H9 (cell line): ENCODE results near the gene COMTD1. TPM values are rescaled to one million over a fixed set of nuclear protein-coding genes. Genes with fewer than 3 reads are reported as not detected.

Source experiments
- DNase-seq: peaks from one replicate; pipeline ENCODE4 v3.0.0-alpha.2; 2017
- H2AFZ ChIP-seq: one replicate; pipeline ENCODE4 v1.6.1; 2013; ENCODE audit warnings: mild to moderate bottlenecking, low read length, control low read depth, moderate library complexity
- H2AK5ac ChIP-seq: 2 replicates; pipeline ENCODE4 v1.6.1; 2013; ENCODE audit warnings: low read length, control low read depth, mixed read lengths; ENCODE audit not compliant: insufficient read length
- H2BK120ac ChIP-seq: one replicate; pipeline ENCODE4 v1.6.1; 2013; ENCODE audit warnings: low read depth, mild to moderate bottlenecking, low read length, control low read depth, inconsistent platforms; ENCODE audit not compliant: poor library complexity, severe bottlenecking
- H2BK12ac ChIP-seq: 2 replicates; pipeline ENCODE4 v1.6.1; 2013; ENCODE audit warnings: low read length, control low read depth, mixed read lengths, low read depth; ENCODE audit not compliant: insufficient read length
- H2BK15ac ChIP-seq: 2 replicates; pipeline ENCODE4 v1.6.1; 2013; ENCODE audit warnings: low read depth, low read length, control low read depth
- H2BK20ac ChIP-seq: one replicate; pipeline ENCODE4 v1.6.1; 2013; ENCODE audit warnings: low read depth, mild to moderate bottlenecking, low read length, control low read depth, inconsistent platforms; ENCODE audit not compliant: poor library complexity, severe bottlenecking
- H2BK5ac ChIP-seq: 2 replicates; pipeline ENCODE4 v1.6.1; 2013; ENCODE audit warnings: low read length, control low read depth, mixed read lengths; ENCODE audit not compliant: insufficient read length
- H3K14ac ChIP-seq: 2 replicates; pipeline ENCODE4 v1.6.1; 2013; ENCODE audit warnings: low read length, control low read depth; ENCODE audit not compliant: insufficient read depth
- H3K18ac ChIP-seq: 2 replicates; pipeline ENCODE4 v1.6.1; 2013; ENCODE audit warnings: low read depth, mild to moderate bottlenecking, mixed read lengths, low read length, control low read depth; ENCODE audit not compliant: insufficient read length
- H3K23ac ChIP-seq: 2 replicates; pipeline ENCODE4 v1.6.1; 2013; ENCODE audit warnings: low read length, control low read depth, mixed read lengths, low read depth; ENCODE audit not compliant: insufficient read length
- H3K23me2 ChIP-seq: 2 replicates; pipeline ENCODE4 v1.6.1; 2013; ENCODE audit warnings: low read depth, mild to moderate bottlenecking, mixed read lengths, low read length, control low read depth; ENCODE audit not compliant: insufficient read length, poor library complexity, severe bottlenecking
- H3K27ac ChIP-seq: 2 replicates; pipeline ENCODE4 v1.5.1; 2013; ENCODE audit warnings: low read length, control low read depth, mixed read lengths, low read depth; ENCODE audit not compliant: insufficient read length
- H3K27me3 ChIP-seq: 2 replicates; pipeline ENCODE4 v1.6.1; 2013; ENCODE audit warnings: low read length, control low read depth, inconsistent platforms; ENCODE audit not compliant: insufficient read depth
- H3K4ac ChIP-seq: 2 replicates; pipeline ENCODE4 v1.6.1; 2013; ENCODE audit warnings: low read depth, mild to moderate bottlenecking, control low read depth, inconsistent platforms, low read length, moderate library complexity
- H3K4me1 ChIP-seq: 2 replicates; pipeline ENCODE4 v1.6.1; 2013; ENCODE audit warnings: low read length, control low read depth, inconsistent platforms; ENCODE audit not compliant: insufficient read depth
- H3K4me2 ChIP-seq: 2 replicates; pipeline ENCODE4 v1.6.1; 2013; ENCODE audit warnings: low read length, control low read depth, mixed read lengths; ENCODE audit not compliant: insufficient read length, insufficient read depth
- H3K56ac ChIP-seq: 2 replicates; pipeline ENCODE4 v1.6.1; 2013; ENCODE audit warnings: low read depth, mild to moderate bottlenecking, mixed read lengths, low read length, control low read depth; ENCODE audit not compliant: insufficient read length
- H3K79me1 ChIP-seq: 2 replicates; pipeline ENCODE4 v1.6.1; 2013; ENCODE audit warnings: low read depth, mild to moderate bottlenecking, moderate library complexity, low read length, control low read depth, inconsistent platforms; ENCODE audit not compliant: insufficient read depth, poor library complexity, severe bottlenecking
- H3K79me2 ChIP-seq: 2 replicates; pipeline ENCODE4 v1.6.1; 2013; ENCODE audit warnings: low read length, control low read depth, inconsistent platforms; ENCODE audit not compliant: insufficient read depth
- H3K9ac ChIP-seq: 2 replicates; pipeline ENCODE4 v1.6.1; 2013; ENCODE audit warnings: low read length, control low read depth, mixed read lengths; ENCODE audit not compliant: insufficient read length; ENCODE audit errors: extremely low read depth
- H3K9me3 ChIP-seq: one replicate; pipeline ENCODE4 v1.6.1; 2013; ENCODE audit warnings: low read depth, low read length, inconsistent platforms; ENCODE audit not compliant: control insufficient read depth
- H3T11ph ChIP-seq: one replicate; pipeline ENCODE4 v1.6.1; 2013; ENCODE audit warnings: mild to moderate bottlenecking, low read length, control low read depth, inconsistent platforms
- H4K20me1 ChIP-seq: one replicate; pipeline ENCODE4 v1.6.1; 2013; ENCODE audit not compliant: control insufficient read depth, insufficient read length, insufficient read depth
- H4K5ac ChIP-seq: 2 replicates; pipeline ENCODE4 v1.6.1; 2013; ENCODE audit warnings: low read depth, mild to moderate bottlenecking, mixed read lengths, low read length, control low read depth; ENCODE audit not compliant: insufficient read length
- H4K8ac ChIP-seq: replicated peaks from 2 replicates; pipeline ENCODE4 v1.6.1; 2013; ENCODE audit warnings: low read length, control low read depth, mixed read lengths, low read depth; ENCODE audit not compliant: insufficient read length
- H4K91ac ChIP-seq: 2 replicates; pipeline ENCODE4 v1.6.1; 2013; ENCODE audit warnings: low read depth, mild to moderate bottlenecking, moderate library complexity, mixed read lengths, low read length, control low read depth; ENCODE audit not compliant: insufficient read length
- H3K27ac Mint-ChIP-seq, 3 experiments: 2 replicates in 2 of 3; 3 replicates in 1 of 3; pipeline ENCODE4 v1.8.0; 2020 to 2021; ENCODE audit warnings: mixed read lengths in 3 of 3, mild to moderate bottlenecking in 1 of 3, moderate library complexity in 1 of 3
- H3K27me3 Mint-ChIP-seq: 2 replicates; pipeline ENCODE4 v1.8.0; 2021; ENCODE audit warnings: low read depth, mild to moderate bottlenecking, moderate library complexity, mixed read lengths
- H3K36me3 Mint-ChIP-seq, 3 experiments: 2 replicates in 2 of 3; 3 replicates in 1 of 3; pipeline ENCODE4 v1.8.0; 2020 to 2021; ENCODE audit warnings: low read depth in 3 of 3, mixed read lengths in 3 of 3; ENCODE audit not compliant: insufficient read depth in 1 of 3
- H3K4me1 Mint-ChIP-seq, 2 experiments: 2 replicates each; pipeline ENCODE4 v1.8.0; 2020; ENCODE audit warnings: mixed read lengths in 2 of 2
- H3K4me3 Mint-ChIP-seq, 2 experiments: 2 replicates in 1 of 2; 3 replicates in 1 of 2; pipeline ENCODE4 v1.8.0; 2020 to 2021; ENCODE audit warnings: mild to moderate bottlenecking in 2 of 2, mixed read lengths in 2 of 2, moderate library complexity in 1 of 2
- H3K9me3 Mint-ChIP-seq, 2 experiments: 2 replicates in 1 of 2; 3 replicates in 1 of 2; pipeline ENCODE4 v1.8.0; 2020; ENCODE audit warnings: mild to moderate bottlenecking in 2 of 2, mixed read lengths in 2 of 2, moderate library complexity in 1 of 2
- WGBS: extraction: QIAGEN DNeasy Blood & Tissue Kit; methylation state at CpG from one replicate; pipeline ENCODE4 v1.1.7; 2013; ENCODE audit warnings: missing lambda C conversion rate, low lambda C conversion rate, mixed read lengths; ENCODE audit not compliant: insufficient read length; ENCODE audit errors: extremely low coverage; 5-methylcytosine and 5-hydroxymethylcytosine counted together
- total RNA-seq: library from RNA; stranded (reverse); gene quantifications from 2 replicates; pipeline ENCODE4 v1.2.1, GENCODE V29; 2021
- TF ChIP-seq, protein P1 (sequence below): fragments of 200-600 bp; sonication (generic); conservative IDR thresholded peaks from 3 replicates; pipeline ENCODE4 v1.8.0; 2021; ENCODE audit warnings: antibody characterized with exemption, mild to moderate bottlenecking

COMTD1 gene
- total RNA-seq, 1 experiment from 2014 or later, result 28.3 TPM

DNA sequence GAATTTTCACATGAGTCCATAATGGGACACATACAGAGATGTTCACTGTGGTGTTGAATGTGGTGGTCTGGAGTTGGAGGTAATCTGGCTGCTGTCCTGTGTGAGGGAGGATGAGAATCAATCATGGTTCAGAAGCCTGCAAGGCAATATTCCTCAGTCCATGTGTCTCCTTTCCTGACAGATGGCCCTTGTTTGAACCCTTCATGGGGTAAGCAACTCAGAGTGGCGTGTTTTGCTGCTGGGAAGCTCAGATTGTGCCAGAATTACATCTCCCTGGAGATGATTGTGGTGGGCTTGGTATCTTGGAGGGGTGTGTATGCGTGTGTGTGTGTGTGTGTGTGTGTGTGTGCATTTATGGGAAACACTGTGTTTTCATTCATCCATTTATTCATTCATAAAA is 44.5 kb upstream of the COMTD1 start:
- H3K4me1 Mint-ChIP-seq, result peaks cover 19 to 32% of the 10 kb centered on the region in 2 experiments
- DNase-seq, result no peak
- WGBS, result no CpG with 5 or more reads among the region's 2 CpGs

More for the DNA sequence above, 44.5 kb upstream of the COMTD1 start:
- Histone ChIP-seq H3K79me1 (no peaks in the 10 kb centered on the region), H2BK5ac (no peak overlapping the region), H3K4me1 (peaks cover 3% of the 10 kb centered on the region; the same call in 1 of the 2 replicates), H3K18ac (no peak overlapping the region), H4K5ac (no peak overlapping the region), H3T11ph (no peak overlapping the region), H3K9ac (no peak overlapping the region), H3K56ac (no peak overlapping the region), H3K79me2 (no peaks in the 10 kb centered on the region), H3K23me2 (no peaks in the 10 kb centered on the region), H4K20me1 (no peaks in the 10 kb centered on the region), H3K27me3 (no peaks in the 10 kb centered on the region; the same call in 1 of the 2 replicates), H3K14ac (no peak overlapping the region), H2AK5ac (no peak overlapping the region), H4K8ac (no peak overlapping the region), H3K23ac (no peak overlapping the region), H3K4me2 (no peak overlapping the region), H3K4ac (no peak overlapping the region), H2BK12ac (no peak overlapping the region), H2AFZ (no peak overlapping the region), H3K27ac (no peak overlapping the region), H4K91ac (no peak overlapping the region), H2BK15ac (no peak overlapping the region), H2BK120ac (no peak overlapping the region), H3K9me3 (no peaks in the 10 kb centered on the region), H2BK20ac (no peak overlapping the region)
- Mint-ChIP-seq H3K4me3 (no peak overlapping the region), H3K27me3 (peaks cover 29% of the 10 kb centered on the region), H3K36me3 (no peaks in the 10 kb centered on the region), H3K9me3 (no peaks in the 10 kb centered on the region), H3K27ac (no peak overlapping the region)
- TF ChIP-seq, protein P1, sequence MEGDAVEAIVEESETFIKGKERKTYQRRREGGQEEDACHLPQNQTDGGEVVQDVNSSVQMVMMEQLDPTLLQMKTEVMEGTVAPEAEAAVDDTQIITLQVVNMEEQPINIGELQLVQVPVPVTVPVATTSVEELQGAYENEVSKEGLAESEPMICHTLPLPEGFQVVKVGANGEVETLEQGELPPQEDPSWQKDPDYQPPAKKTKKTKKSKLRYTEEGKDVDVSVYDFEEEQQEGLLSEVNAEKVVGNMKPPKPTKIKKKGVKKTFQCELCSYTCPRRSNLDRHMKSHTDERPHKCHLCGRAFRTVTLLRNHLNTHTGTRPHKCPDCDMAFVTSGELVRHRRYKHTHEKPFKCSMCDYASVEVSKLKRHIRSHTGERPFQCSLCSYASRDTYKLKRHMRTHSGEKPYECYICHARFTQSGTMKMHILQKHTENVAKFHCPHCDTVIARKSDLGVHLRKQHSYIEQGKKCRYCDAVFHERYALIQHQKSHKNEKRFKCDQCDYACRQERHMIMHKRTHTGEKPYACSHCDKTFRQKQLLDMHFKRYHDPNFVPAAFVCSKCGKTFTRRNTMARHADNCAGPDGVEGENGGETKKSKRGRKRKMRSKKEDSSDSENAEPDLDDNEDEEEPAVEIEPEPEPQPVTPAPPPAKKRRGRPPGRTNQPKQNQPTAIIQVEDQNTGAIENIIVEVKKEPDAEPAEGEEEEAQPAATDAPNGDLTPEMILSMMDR, result no peak
